ENCODE measurements around the gene BTG2.

BTG2 gene

GRCh38 chr1:203320591-203321272 is 15.4 kb downstream of the BTG2 start:
- peak; percentile 98 for DNase-seq

GRCh38 chr1:203321273-203322052 is 16.1 kb downstream of the BTG2 start:
- no peak for DNase-seq

GRCh38 chr1:203322500-203323179 is 17.3 kb downstream of the BTG2 start:
- DNase-seq, result no peak

- DNase-seq, result no peak
Measured at GRCh38 chr1:203323587-203323986, 18.3 kb downstream of the BTG2 start.

- no peak for DNase-seq
Measured at GRCh38 chr1:203324105-203325025, 19.0 kb downstream of the BTG2 start.

GRCh38 chr1:203325026-203325417 is 19.7 kb downstream of the BTG2 start:
- DNase-seq, result peak; percentile 78

GRCh38 chr1:203325418-203326091 is 20.2 kb downstream of the BTG2 start:
- DNase-seq, result peak; percentile 94

GRCh38 chr1:203326830-203327683 is 21.7 kb downstream of the BTG2 start:
- peak; percentile 87 for DNase-seq

- DNase-seq, result peak; percentile 87
Measured at GRCh38 chr1:203327684-203328457, 22.6 kb downstream of the BTG2 start.

GRCh38 chr1:203328714-203329122 is 23.4 kb downstream of the BTG2 start:
- DNase-seq, result peak; percentile 79

- DNase-seq, result no peak
Measured at GRCh38 chr1:203331224-203331623, 25.9 kb downstream of the BTG2 start.

GRCh38 chr1:203335503-203335902 is 30.2 kb downstream of the BTG2 start:
- no peak for DNase-seq

GRCh38 chr1:203336097-203336496 is 30.8 kb downstream of the BTG2 start:
- no peak for DNase-seq

GRCh38 chr1:203338335-203339036 is 33.2 kb downstream of the BTG2 start:
- DNase-seq, result no peak

- DNase-seq, result peak; percentile 43
Measured at GRCh38 chr1:203340112-203340790, 34.9 kb downstream of the BTG2 start.

GRCh38 chr1:203342192-203342940 is 37.0 kb downstream of the BTG2 start:
- no peak for DNase-seq

- no peak for DNase-seq
Measured at GRCh38 chr1:203343956-203344754, 38.8 kb downstream of the BTG2 start.

All from SHP77 treated with DMSO at 0.1 percent for 48 hours (cell line).